Measurements from ENCODE around the gene BCAS3.

Gene BCAS3

GRCh38 chr17:61211236-61211635 is 533.6 kb downstream of the BCAS3 start:
- no peak for DNase-seq

- DNase-seq, result no peak
Measured at GRCh38 chr17:61212655-61213054, 535.0 kb downstream of the BCAS3 start.

GRCh38 chr17:61214753-61215152 is 537.1 kb downstream of the BCAS3 start:
- no peak for DNase-seq

GRCh38 chr17:61216066-61216465 is 538.4 kb downstream of the BCAS3 start:
- no peak for DNase-seq

GRCh38 chr17:61217878-61218437 is 540.3 kb downstream of the BCAS3 start:
- no peak for DNase-seq

GRCh38 chr17:61218438-61218837 is 540.8 kb downstream of the BCAS3 start:
- DNase-seq, result no peak

GRCh38 chr17:61219460-61219859 is 541.8 kb downstream of the BCAS3 start:
- no peak for DNase-seq

- no peak for DNase-seq
Measured at GRCh38 chr17:61221181-61221580, 543.5 kb downstream of the BCAS3 start.

GRCh38 chr17:61221597-61222471 is 544.2 kb downstream of the BCAS3 start:
- no peak for DNase-seq

GRCh38 chr17:61223725-61224124 is 546.1 kb downstream of the BCAS3 start:
- DNase-seq, result no peak

GRCh38 chr17:61225178-61225882 is 547.7 kb downstream of the BCAS3 start:
- DNase-seq, result peak; percentile 17

GRCh38 chr17:61227866-61228265 is 550.2 kb downstream of the BCAS3 start:
- DNase-seq, result no peak

- no peak for DNase-seq
Measured at GRCh38 chr17:61230461-61230860, 552.8 kb downstream of the BCAS3 start.

- DNase-seq, result no peak
Measured at GRCh38 chr17:61230972-61231820, 553.5 kb downstream of the BCAS3 start.

- DNase-seq, result no peak
Measured at GRCh38 chr17:61232871-61233270, 555.2 kb downstream of the BCAS3 start.

GRCh38 chr17:61233991-61234750 is 556.5 kb downstream of the BCAS3 start:
- no peak for DNase-seq

GRCh38 chr17:61235001-61235826 is 557.6 kb downstream of the BCAS3 start:
- DNase-seq, result no peak

- no peak for DNase-seq
Measured at GRCh38 chr17:61235827-61236197, 558.2 kb downstream of the BCAS3 start.

- DNase-seq, result no peak
Measured at GRCh38 chr17:61237275-61237674, 559.6 kb downstream of the BCAS3 start.

- DNase-seq, result no peak
Measured at GRCh38 chr17:61238455-61238933, 560.8 kb downstream of the BCAS3 start.

GRCh38 chr17:61239327-61239726 is 561.7 kb downstream of the BCAS3 start:
- no peak for DNase-seq
